Sigmoid colon (tissue), 4 donors: ENCODE measurements around the gene PDE1A.

Experiments used
- CTCF ChIP-seq, 4 experiments: fragments of 450-650 bp in 3 of 4; fragments of 200-600 bp in 1 of 4; IDR thresholded peaks; one replicate each; pipeline ENCODE4 v1.5.1; 2016 to 2019; ENCODE audit warnings: antibody characterized with exemption in 4 of 4, mild to moderate bottlenecking in 3 of 4, moderate library complexity in 2 of 4
- EP300 ChIP-seq, 4 donors: sonication (generic); formaldehyde crosslinking; IDR thresholded peaks; one replicate each; pipeline ENCODE4 v1.6.1; 2017; ENCODE audit warnings: antibody characterized with exemption in 4 of 4

- TF ChIP-seq EP300 (IDR thresholded peaks at IDR 0.05) (no peak), CTCF (IDR thresholded peaks at IDR 0.05) (no peak)
Measured at GRCh38 chr2:182182436-182182835, 244.4 kb downstream of the PDE1A start.
